ENCODE data around the gene PDE6G. TPM values are rescaled to one million over a fixed set of nuclear protein-coding genes. Genes with fewer than 3 reads are reported as not detected.

Gene PDE6G
- total and polyA plus RNA-seq, 2 of the 13 experiments (the other 11 are each of a cell fraction or from before 2014, with no cell fraction given): 1.4 to 6.7 TPM

DNA sequence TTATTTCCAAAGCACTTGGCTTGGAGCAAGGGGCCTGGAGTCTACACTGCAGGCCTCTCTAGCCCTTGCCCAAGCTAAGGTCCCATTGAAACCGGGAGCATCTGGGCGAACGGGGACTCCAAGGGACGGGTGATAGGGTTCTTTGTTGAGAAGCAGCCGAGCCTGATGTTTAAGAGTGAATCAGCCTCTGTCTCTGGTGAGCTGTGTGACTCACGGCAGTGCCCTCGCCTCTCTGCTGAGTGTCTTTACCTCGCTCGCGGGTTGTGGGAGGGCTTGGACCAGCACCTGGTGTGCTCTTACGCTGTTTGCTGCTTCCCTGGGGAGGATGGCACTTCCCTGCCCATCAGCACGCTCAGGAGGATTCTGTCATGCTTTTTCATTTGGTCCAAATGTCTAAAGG is 28.8 kb upstream of the PDE6G start (continued):
- TF ChIP-seq, protein P1, sequence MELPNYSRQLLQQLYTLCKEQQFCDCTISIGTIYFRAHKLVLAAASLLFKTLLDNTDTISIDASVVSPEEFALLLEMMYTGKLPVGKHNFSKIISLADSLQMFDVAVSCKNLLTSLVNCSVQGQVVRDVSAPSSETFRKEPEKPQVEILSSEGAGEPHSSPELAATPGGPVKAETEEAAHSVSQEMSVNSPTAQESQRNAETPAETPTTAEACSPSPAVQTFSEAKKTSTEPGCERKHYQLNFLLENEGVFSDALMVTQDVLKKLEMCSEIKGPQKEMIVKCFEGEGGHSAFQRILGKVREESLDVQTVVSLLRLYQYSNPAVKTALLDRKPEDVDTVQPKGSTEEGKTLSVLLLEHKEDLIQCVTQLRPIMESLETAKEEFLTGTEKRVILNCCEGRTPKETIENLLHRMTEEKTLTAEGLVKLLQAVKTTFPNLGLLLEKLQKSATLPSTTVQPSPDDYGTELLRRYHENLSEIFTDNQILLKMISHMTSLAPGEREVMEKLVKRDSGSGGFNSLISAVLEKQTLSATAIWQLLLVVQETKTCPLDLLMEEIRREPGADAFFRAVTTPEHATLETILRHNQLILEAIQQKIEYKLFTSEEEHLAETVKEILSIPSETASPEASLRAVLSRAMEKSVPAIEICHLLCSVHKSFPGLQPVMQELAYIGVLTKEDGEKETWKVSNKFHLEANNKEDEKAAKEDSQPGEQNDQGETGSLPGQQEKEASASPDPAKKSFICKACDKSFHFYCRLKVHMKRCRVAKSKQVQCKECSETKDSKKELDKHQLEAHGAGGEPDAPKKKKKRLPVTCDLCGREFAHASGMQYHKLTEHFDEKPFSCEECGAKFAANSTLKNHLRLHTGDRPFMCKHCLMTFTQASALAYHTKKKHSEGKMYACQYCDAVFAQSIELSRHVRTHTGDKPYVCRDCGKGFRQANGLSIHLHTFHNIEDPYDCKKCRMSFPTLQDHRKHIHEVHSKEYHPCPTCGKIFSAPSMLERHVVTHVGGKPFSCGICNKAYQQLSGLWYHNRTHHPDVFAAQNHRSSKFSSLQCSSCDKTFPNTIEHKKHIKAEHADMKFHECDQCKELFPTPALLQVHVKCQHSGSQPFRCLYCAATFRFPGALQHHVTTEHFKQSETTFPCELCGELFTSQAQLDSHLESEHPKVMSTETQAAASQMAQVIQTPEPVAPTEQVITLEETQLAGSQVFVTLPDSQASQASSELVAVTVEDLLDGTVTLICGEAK (IDR thresholded peaks at IDR 0.05): no peak
- TF ChIP-seq, protein P1 (CRISPR knock-in tag; IDR thresholded peaks at IDR 0.05): no peak
- TF ChIP-seq XRCC5 (optimal IDR thresholded peaks at IDR 0.05; ENCODE audit: low read length) (peak; percentile 65), ZNF75D (CRISPR knock-in tag; IDR thresholded peaks at IDR 0.05; ENCODE audit: borderline replicate concordance) (no peak), ARNTL (CRISPR knock-in tag; IDR thresholded peaks at IDR 0.05) (no peak), ZBTB38 (CRISPR knock-in tag; IDR thresholded peaks at IDR 0.05) (peak; percentile 83), ZNF879 (CRISPR knock-in tag; IDR thresholded peaks at IDR 0.05) (no peak), POLR2A (IDR thresholded peaks at IDR 0.05; ENCODE audit: insufficient read depth in 1 of 2, low read depth in 2 of 2, low read length in 2 of 2) (peak in 1 of 2 experiments; percentile 22; a peak in 1 of 4 replicates), SOX6 (IDR thresholded peaks at IDR 0.05) (no peak), SOX6 (CRISPR knock-in tag; IDR thresholded peaks at IDR 0.05) (no peak), ZNF768 (CRISPR knock-in tag; IDR thresholded peaks at IDR 0.05) (peak; percentile 96)
- TF ChIP-seq, protein P2, sequence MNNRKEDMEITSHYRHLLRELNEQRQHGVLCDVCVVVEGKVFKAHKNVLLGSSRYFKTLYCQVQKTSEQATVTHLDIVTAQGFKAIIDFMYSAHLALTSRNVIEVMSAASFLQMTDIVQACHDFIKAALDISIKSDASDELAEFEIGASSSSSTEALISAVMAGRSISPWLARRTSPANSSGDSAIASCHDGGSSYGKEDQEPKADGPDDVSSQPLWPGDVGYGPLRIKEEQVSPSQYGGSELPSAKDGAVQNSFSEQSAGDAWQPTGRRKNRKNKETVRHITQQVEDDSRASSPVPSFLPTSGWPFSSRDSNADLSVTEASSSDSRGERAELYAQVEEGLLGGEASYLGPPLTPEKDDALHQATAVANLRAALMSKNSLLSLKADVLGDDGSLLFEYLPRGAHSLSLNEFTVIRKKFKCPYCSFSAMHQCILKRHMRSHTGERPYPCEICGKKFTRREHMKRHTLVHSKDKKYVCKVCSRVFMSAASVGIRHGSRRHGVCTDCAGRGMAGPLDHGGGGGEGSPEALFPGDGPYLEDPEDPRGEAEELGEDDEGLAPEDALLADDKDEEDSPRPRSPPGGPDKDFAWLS (CRISPR knock-in tag; IDR thresholded peaks at IDR 0.05; ENCODE audit: borderline replicate concordance): no peak
- TF ChIP-seq, protein P3, sequence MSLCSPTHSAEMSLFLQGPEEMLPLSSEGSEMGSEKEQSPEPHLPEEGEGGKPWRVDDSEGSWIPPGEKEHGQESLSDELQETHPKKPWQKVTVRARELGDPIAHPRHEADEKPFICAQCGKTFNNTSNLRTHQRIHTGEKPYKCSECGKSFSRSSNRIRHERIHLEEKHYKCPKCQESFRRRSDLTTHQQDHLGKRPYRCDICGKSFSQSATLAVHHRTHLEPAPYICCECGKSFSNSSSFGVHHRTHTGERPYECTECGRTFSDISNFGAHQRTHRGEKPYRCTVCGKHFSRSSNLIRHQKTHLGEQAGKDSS (CRISPR knock-in tag; IDR thresholded peaks at IDR 0.05; ENCODE audit: borderline replicate concordance, low read depth): no peak
